Cardiac muscle cell (in vitro differentiated cells and primary cell): ENCODE measurements around the gene CFAP141. TPM values are rescaled to one million over a fixed set of nuclear protein-coding genes. Genes with fewer than 3 reads are reported as not detected.

Experiments
- DNase-seq, 2 donors: peaks; one replicate each; pipeline versions ENCODE4 v3.0.0 to v3.0.0-alpha.2; 2010 to 2017; ENCODE audit warnings: low read depth in 1 of 2, low spot score in 1 of 2
- H3K27ac ChIP-seq: fragments of 200-600 bp; sonication (generic); 2 replicates; pipeline ENCODE4 v1.5.1; 2016
- H3K27me3 ChIP-seq: fragments of 200-600 bp; sonication (generic); 2 replicates; pipeline ENCODE4 v1.6.0; 2016; ENCODE audit warnings: control low read depth
- H3K36me3 ChIP-seq: fragments of 200-600 bp; sonication (generic); 2 replicates; pipeline ENCODE4 v1.5.1; 2016; ENCODE audit warnings: control low read depth
- H3K4me1 ChIP-seq: fragments of 200-600 bp; sonication (generic); 2 replicates; pipeline ENCODE4 v1.8.1; 2017; ENCODE audit warnings: low read depth, mild to moderate bottlenecking, mixed run types
- H3K4me3 ChIP-seq: fragments of 200-600 bp; sonication (generic); 2 replicates; pipeline ENCODE4 v1.5.1; 2016; ENCODE audit warnings: mild to moderate bottlenecking
- H3K9me3 ChIP-seq: fragments of 200-600 bp; sonication (generic); 2 replicates; pipeline ENCODE4 v1.5.1; 2017; ENCODE audit warnings: low read depth, mild to moderate bottlenecking, control low read depth
- polyA plus RNA-seq: library from polyadenylated mRNA; unstranded; fragments of >200 nt; fragmentation: Nextera tagmentation; extraction: Ambion mirVana; gene quantifications from 2 replicates; pipeline ENCODE4 v1.2.1, GENCODE V29; 2016
- total RNA-seq: library from RNA; depleted of rRNA; stranded (reverse); fragments of >200 nt; gene quantifications from 2 replicates; pipeline ENCODE4 v1.2.3, GENCODE V29; 2016
- TF ChIP-seq, protein P1 (sequence below): IDR thresholded peaks from 2 replicates; pipeline ENCODE4 v1.5.1; 2012; ENCODE audit warnings: low read depth, mild to moderate bottlenecking, low read length

CFAP141 gene
- total and polyA plus RNA-seq, 2 experiments from 2014 or later, result not detected

DNA sequence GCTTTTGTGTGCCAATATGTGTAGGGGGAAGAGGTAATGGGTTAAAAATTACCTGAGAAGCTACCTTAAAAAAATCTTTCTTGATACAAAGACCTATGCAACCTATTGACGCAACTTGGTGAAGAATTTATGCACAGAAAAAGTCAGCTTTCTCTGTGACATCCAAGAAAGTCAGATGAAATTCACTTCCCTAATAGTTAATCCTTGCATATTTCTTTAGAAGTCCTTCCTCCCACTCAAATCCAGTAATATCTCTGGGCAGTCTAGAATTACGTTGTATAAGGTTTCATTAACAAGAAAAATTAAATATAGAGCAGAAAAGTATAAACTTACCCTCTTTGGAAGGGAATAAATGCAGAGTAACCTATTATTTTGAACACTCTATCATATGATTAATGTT, 17.5 kb upstream of the CFAP141 start:
- H3K9me3 ChIP-seq, result no peaks in the 10 kb centered on the region
- H3K4me1 ChIP-seq, result peaks cover 32% of the 10 kb centered on the region
- H3K36me3 ChIP-seq, result peaks cover 25% of the 10 kb centered on the region
- H3K27me3 ChIP-seq, result no peaks in the 10 kb centered on the region
- H3K27ac ChIP-seq, result peak overlapping the region; percentile 56
- H3K4me3 ChIP-seq, result no peak overlapping the region
- DNase-seq, result no peak
- TF ChIP-seq, protein P1, sequence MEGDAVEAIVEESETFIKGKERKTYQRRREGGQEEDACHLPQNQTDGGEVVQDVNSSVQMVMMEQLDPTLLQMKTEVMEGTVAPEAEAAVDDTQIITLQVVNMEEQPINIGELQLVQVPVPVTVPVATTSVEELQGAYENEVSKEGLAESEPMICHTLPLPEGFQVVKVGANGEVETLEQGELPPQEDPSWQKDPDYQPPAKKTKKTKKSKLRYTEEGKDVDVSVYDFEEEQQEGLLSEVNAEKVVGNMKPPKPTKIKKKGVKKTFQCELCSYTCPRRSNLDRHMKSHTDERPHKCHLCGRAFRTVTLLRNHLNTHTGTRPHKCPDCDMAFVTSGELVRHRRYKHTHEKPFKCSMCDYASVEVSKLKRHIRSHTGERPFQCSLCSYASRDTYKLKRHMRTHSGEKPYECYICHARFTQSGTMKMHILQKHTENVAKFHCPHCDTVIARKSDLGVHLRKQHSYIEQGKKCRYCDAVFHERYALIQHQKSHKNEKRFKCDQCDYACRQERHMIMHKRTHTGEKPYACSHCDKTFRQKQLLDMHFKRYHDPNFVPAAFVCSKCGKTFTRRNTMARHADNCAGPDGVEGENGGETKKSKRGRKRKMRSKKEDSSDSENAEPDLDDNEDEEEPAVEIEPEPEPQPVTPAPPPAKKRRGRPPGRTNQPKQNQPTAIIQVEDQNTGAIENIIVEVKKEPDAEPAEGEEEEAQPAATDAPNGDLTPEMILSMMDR, result no peak

GRCh38 chr1:154222918-154223317, 16.8 kb upstream of the CFAP141 start:
- DNase-seq, result no peak
- peak overlapping the region; percentile 62 for H3K4me3 ChIP-seq
- H3K36me3 ChIP-seq, result peaks cover 26% of the 10 kb centered on the region
- H3K9me3 ChIP-seq, result no peaks in the 10 kb centered on the region
- H3K4me1 ChIP-seq, result peaks cover 35% of the 10 kb centered on the region
- TF ChIP-seq, protein P1, result no peak
- no peaks in the 10 kb centered on the region for H3K27me3 ChIP-seq
- peak overlapping the region; percentile 19 for H3K27ac ChIP-seq

DNA sequence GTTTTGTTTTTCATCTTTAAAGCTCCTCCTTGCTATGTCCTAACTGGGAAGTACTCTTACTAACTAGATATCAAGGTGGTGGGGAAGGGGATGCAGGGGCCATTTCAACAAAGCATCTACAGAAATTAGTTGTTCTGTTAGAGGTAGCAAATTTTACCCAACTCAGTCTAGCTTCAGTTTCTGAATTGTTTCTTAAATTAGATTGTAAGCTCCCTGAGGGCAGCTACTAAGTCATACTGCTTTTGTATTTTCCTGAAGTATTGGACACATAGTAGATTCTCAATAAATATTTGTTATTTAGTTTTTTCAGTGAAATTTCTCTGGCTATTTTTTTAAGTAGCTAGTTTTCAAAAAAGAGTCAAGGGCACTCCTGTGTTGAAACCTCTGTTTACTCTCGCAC, 16.4 kb upstream of the CFAP141 start:
- Histone ChIP-seq H3K4me3 (peak overlapping the region; percentile 62), H3K27ac (peak overlapping the region; percentile 97), H3K27me3 (no peaks in the 10 kb centered on the region), H3K4me1 (peaks cover 35% of the 10 kb centered on the region), H3K9me3 (no peaks in the 10 kb centered on the region), H3K36me3 (peaks cover 24% of the 10 kb centered on the region)
- peak in 1 of 2 donors; percentile 15 for DNase-seq
- TF ChIP-seq, protein P1, result no peak

- TF ChIP-seq, protein P1, result no peak
- peak; percentile 66 to 69 for DNase-seq
- H3K36me3 ChIP-seq, result peaks cover 19% of the 10 kb centered on the region
- no peaks in the 10 kb centered on the region for H3K27me3 ChIP-seq
- peaks cover 35% of the 10 kb centered on the region for H3K4me1 ChIP-seq
- H3K9me3 ChIP-seq, result no peaks in the 10 kb centered on the region
- H3K27ac ChIP-seq, result peak overlapping the region; percentile 97
- peak overlapping the region; percentile 62 for H3K4me3 ChIP-seq
Measured at GRCh38 chr1:154221278-154222001, 15.3 kb upstream of the CFAP141 start.

GRCh38 chr1:154220970-154221277, 14.8 kb upstream of the CFAP141 start:
- no peaks in the 10 kb centered on the region for H3K9me3 ChIP-seq
- H3K4me1 ChIP-seq, result peaks cover 35% of the 10 kb centered on the region
- H3K27ac ChIP-seq, result peak overlapping the region; percentile 97

More at GRCh38 chr1:154220970-154221277, 14.8 kb upstream of the CFAP141 start:
- TF ChIP-seq, protein P1, result no peak
- H3K4me3 ChIP-seq, result peak overlapping the region; percentile 62
- DNase-seq, result no peak
- H3K36me3 ChIP-seq, result peaks cover 14% of the 10 kb centered on the region
- H3K27me3 ChIP-seq, result no peaks in the 10 kb centered on the region
